DMS53 treated with DMSO at 0.1 percent for 48 hours (cell line): ENCODE measurements around the gene WRAP53.

Experiments used
- DNase-seq: peaks from one replicate; lab custom pipeline; 2025; ENCODE audit not compliant: unreplicated experiment; lab: John Stamatoyannopoulos, UW

WRAP53 gene

GRCh38 chr17:7740481-7741001, 52.3 kb downstream of the WRAP53 start:
- peak; percentile 65 for DNase-seq

- no peak for DNase-seq
Measured at GRCh38 chr17:7742729-7743128, 54.5 kb downstream of the WRAP53 start.

GRCh38 chr17:7744416-7744815, 56.1 kb downstream of the WRAP53 start:
- DNase-seq, result no peak

GRCh38 chr17:7745748-7746470, 57.6 kb downstream of the WRAP53 start:
- DNase-seq, result no peak

GRCh38 chr17:7747635-7748071, 59.4 kb downstream of the WRAP53 start:
- DNase-seq, result no peak

- no peak for DNase-seq
Measured at GRCh38 chr17:7748076-7748775, 59.9 kb downstream of the WRAP53 start.

GRCh38 chr17:7750321-7750821, 62.1 kb downstream of the WRAP53 start:
- DNase-seq, result no peak
